Subcutaneous preadipocyte (primary cell): ENCODE measurements around the gene GTF2B. TPM values are rescaled to one million over a fixed set of nuclear protein-coding genes. Genes with fewer than 3 reads are reported as not detected.

Experiments
- small RNA-seq: library from RNA; depleted of rRNA; stranded (forward); fragments of <200 nt; gene quantifications from one replicate; pipeline ENCODE3, GENCODE V24; 2012
- total RNA-seq: library from RNA; depleted of rRNA; stranded (reverse); fragments of >200 nt; gene quantifications from 2 replicates; pipeline ENCODE4 v1.2.3, GENCODE V29; 2012

GTF2B gene
- 28.5 and 30.1 TPM in 2 replicates for total RNA-seq

GRCh38 chr1:88891318-88891950 lies at the start of gene GTF2B:
TSS of gene GTF2B (minus strand) at chr1:88891567. CDS start at chr1:88891499, 68 bp downstream.

Small RNA genes within 50 kb of the gene (small RNA-seq; reads per million reads assigned to genes)
- gene RNU6-125P, result not detected

Other genes starting within 250 kb of the GTF2B start
- gene PKN2, start 207.3 kb downstream of the GTF2B start, total RNA-seq, result 27.6 and 42.4 TPM in 2 replicates
- 49.3 and 66.1 TPM in 2 replicates for gene KYAT3, start 101.1 kb upstream of the GTF2B start, total RNA-seq
- gene RBMXL1, start 101.1 kb upstream of the GTF2B start, total RNA-seq, result 12.5 and 17.2 TPM in 2 replicates
- gene GBP3, start 131.3 kb upstream of the GTF2B start, total RNA-seq, result 17.3 and 19.5 TPM in 2 replicates
- 13.9 and 14.0 TPM in 2 replicates for gene GBP1, start 173.6 kb upstream of the GTF2B start, total RNA-seq
- gene GBP2, start 234.5 kb upstream of the GTF2B start, total RNA-seq, result 2.7 and 15.1 TPM in 2 replicates